GM06990 (cell line): ENCODE results near the gene BCL11B.

Experiments
- DNase-seq: peaks from one replicate; pipeline ENCODE4 v3.0.0-alpha.2; 2011; ENCODE audit not compliant: insufficient read length; ENCODE audit errors: extremely low read depth
- H3K27me3 ChIP-seq: replicated peaks from 2 replicates; pipeline ENCODE4 v1.6.0; 2011; ENCODE audit warnings: low read length; ENCODE audit not compliant: control insufficient read depth, insufficient read depth
- H3K36me3 ChIP-seq: 2 replicates; pipeline ENCODE4 v1.5.1; 2011; ENCODE audit warnings: low read length; ENCODE audit not compliant: control insufficient read depth, insufficient read depth
- H3K4me3 ChIP-seq: replicated peaks from 2 replicates; pipeline ENCODE4 v1.5.1; 2011; ENCODE audit warnings: low read depth, mild to moderate bottlenecking, control low read depth, low read length
- CTCF ChIP-seq: IDR thresholded peaks from 2 replicates; pipeline ENCODE4 v1.5.1; 2011; ENCODE audit warnings: low read length, control low read depth, mild to moderate bottlenecking, inconsistent platforms; ENCODE audit not compliant: insufficient read depth, poor library complexity, severe bottlenecking

The BCL11B gene

GRCh38 chr14:99240627-99241324 is 31.2 kb downstream of the BCL11B start:
- Histone ChIP-seq H3K4me3 (no peak overlapping the region), H3K27me3 (no peaks in the 10 kb centered on the region; the same call in 1 of the 2 replicates), H3K36me3 (no peaks in the 10 kb centered on the region)
- no peak for DNase-seq
- no peak for TF ChIP-seq CTCF

GRCh38 chr14:99239661-99240092 is 32.3 kb downstream of the BCL11B start:
- Histone ChIP-seq H3K4me3 (no peak overlapping the region), H3K27me3 (no peaks in the 10 kb centered on the region; the same call in 1 of the 2 replicates), H3K36me3 (no peaks in the 10 kb centered on the region)
- TF ChIP-seq CTCF: no peak
- DNase-seq: no peak

GRCh38 chr14:99238216-99238615 is 33.8 kb downstream of the BCL11B start:
- Histone ChIP-seq H3K4me3 (no peak overlapping the region), H3K36me3 (no peaks in the 10 kb centered on the region), H3K27me3 (no peaks in the 10 kb centered on the region; the same call in 1 of the 2 replicates)
- DNase-seq: no peak
- no peak for TF ChIP-seq CTCF

- DNase-seq: no peak
- Histone ChIP-seq H3K4me3 (no peak overlapping the region), H3K36me3 (no peaks in the 10 kb centered on the region), H3K27me3 (no peaks in the 10 kb centered on the region; the same call in 1 of the 2 replicates)
- TF ChIP-seq CTCF: no peak
These were observed 34.7 kb downstream of the BCL11B start for GRCh38 chr14:99237288-99237687.

- Histone ChIP-seq H3K27me3 (no peaks in the 10 kb centered on the region), H3K4me3 (no peak overlapping the region), H3K36me3 (no peaks in the 10 kb centered on the region)
- no peak for DNase-seq
- TF ChIP-seq CTCF: no peak
These were observed 35.4 kb downstream of the BCL11B start for GRCh38 chr14:99236386-99237138.
